ENCODE results near the gene ZNRF3. TPM values are rescaled to one million over a fixed set of nuclear protein-coding genes. Genes with fewer than 3 reads are reported as not detected.

ZNRF3 gene
- total RNA-seq, 1 donor from 2014 or later, result 4.1 TPM

DNA sequence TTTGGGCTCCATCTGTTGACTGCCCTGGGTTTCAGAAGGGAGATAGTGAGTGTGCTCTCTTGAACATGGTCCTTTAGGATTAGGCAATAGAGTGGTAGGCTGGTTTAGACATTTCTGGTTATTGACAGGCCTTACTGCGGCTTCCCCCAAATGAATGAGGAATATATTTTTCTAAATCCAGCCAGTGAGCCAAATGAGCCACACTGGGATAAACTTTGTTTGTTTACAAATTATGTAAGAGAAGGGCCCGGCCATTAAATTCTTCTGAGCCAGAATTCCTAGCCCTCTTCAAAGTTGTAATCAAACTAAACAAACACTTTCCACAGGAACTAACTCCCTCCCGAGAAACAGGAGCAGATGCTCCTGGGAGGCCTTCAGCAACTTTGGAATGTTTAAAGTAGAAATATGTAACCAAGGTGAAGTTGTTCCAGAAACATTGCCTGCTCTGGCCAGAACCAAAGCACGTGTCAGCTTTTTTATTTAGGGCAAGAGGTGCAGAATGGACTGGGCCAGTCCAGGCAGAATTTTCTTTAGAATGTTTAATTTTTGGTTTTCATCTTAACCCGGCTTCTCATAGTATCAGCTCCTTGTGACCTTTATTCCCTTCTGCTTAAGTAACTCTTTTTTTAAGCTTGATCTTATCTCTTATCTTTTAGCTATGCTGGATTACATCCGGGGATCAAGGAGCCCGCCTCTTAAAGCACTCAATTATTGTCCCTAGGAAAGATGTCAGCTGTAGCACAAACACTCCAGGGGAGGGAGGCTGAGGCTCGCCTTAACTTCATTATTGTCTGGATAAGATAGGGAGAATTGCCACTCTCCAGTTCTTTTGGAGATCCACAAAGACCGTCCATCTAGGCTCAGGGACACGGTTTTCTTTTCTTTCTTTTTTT is 28.7 kb downstream of the ZNRF3 start:
- Histone ChIP-seq H3K4me3 (no peak overlapping the region), H3K9me3 (ENCODE audit: low read depth) (no peaks in the 10 kb centered on the region), H3K27ac (no peak overlapping the region), H3K79me2 (ENCODE audit: low read depth) (peaks cover 93% of the 10 kb centered on the region), H3K36me3 (no peaks in the 10 kb centered on the region), H3K4me1 (peaks cover 32% of the 10 kb centered on the region), H3F3A (ENCODE audit: low read depth) (peaks cover 23% of the 10 kb centered on the region), H3K4me2 (peak overlapping the region; percentile 20), H3K27me3 (no peaks in the 10 kb centered on the region), H4K20me1 (ENCODE audit: low read depth) (peaks cover 96% of the 10 kb centered on the region), H2AFZ (replicated peaks) (no peak overlapping the region), H3K9ac (no peak overlapping the region)
- H3K36me3 Mint-ChIP-seq, result peaks cover 32% of the 10 kb centered on the region
- TF ChIP-seq EZH2phosphoT487 (IDR thresholded peaks at IDR 0.05), result no peak
- no peak for TF ChIP-seq EZH2 (IDR thresholded peaks at IDR 0.05)
- TF ChIP-seq, protein P1, sequence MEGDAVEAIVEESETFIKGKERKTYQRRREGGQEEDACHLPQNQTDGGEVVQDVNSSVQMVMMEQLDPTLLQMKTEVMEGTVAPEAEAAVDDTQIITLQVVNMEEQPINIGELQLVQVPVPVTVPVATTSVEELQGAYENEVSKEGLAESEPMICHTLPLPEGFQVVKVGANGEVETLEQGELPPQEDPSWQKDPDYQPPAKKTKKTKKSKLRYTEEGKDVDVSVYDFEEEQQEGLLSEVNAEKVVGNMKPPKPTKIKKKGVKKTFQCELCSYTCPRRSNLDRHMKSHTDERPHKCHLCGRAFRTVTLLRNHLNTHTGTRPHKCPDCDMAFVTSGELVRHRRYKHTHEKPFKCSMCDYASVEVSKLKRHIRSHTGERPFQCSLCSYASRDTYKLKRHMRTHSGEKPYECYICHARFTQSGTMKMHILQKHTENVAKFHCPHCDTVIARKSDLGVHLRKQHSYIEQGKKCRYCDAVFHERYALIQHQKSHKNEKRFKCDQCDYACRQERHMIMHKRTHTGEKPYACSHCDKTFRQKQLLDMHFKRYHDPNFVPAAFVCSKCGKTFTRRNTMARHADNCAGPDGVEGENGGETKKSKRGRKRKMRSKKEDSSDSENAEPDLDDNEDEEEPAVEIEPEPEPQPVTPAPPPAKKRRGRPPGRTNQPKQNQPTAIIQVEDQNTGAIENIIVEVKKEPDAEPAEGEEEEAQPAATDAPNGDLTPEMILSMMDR (IDR thresholded peaks at IDR 0.05), result no peak
- H3K27ac Mint-ChIP-seq, result peak overlapping the region; percentile 83
- no peak for DNase-seq (ENCODE audit: low spot score)
- peaks cover 12% of the 10 kb centered on the region for H3K27me3 Mint-ChIP-seq (ENCODE audit: insufficient read depth, low read depth)
- peaks cover 2% of the 10 kb centered on the region for H3K9me3 Mint-ChIP-seq
- no peak overlapping the region for H3K4me3 Mint-ChIP-seq
- H3K4me1 Mint-ChIP-seq, result peaks cover 86% of the 10 kb centered on the region

DNA sequence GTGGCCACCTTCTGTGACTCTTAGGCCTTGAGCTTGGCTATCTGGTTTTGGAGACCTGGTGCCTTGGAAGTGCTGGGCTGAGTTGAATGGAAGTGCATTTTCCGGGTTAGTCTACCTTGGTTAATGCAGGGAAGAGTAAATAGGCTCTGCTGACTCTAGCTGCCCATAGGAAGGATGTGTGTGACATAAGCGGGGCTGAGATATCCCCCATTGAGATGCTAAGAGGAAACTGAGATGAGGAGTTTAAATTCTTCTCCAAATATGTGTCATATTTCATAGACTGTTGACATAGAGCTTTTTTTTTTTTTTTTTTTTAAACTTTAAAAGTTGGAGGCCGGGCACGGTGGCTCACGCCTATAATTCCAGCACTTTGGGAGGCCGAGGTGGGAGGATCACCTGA is 30.8 kb downstream of the ZNRF3 start:
- Mint-ChIP-seq H3K27me3 (ENCODE audit: insufficient read depth, low read depth) (peaks cover 9% of the 10 kb centered on the region), H3K4me1 (peaks cover 86% of the 10 kb centered on the region), H3K4me3 (no peak overlapping the region), H3K36me3 (peaks cover 25% of the 10 kb centered on the region), H3K27ac (peak overlapping the region; percentile 79), H3K9me3 (peaks cover 2% of the 10 kb centered on the region)
- Histone ChIP-seq H3K9me3 (ENCODE audit: low read depth) (no peaks in the 10 kb centered on the region), H4K20me1 (ENCODE audit: low read depth) (peaks cover 99% of the 10 kb centered on the region), H3K27me3 (no peaks in the 10 kb centered on the region), H3F3A (ENCODE audit: low read depth) (peaks cover 45% of the 10 kb centered on the region), H2AFZ (replicated peaks) (no peak overlapping the region), H3K4me2 (no peak overlapping the region), H3K9ac (no peak overlapping the region), H3K4me3 (no peak overlapping the region), H3K27ac (no peak overlapping the region), H3K4me1 (peaks cover 43% of the 10 kb centered on the region), H3K36me3 (no peaks in the 10 kb centered on the region), H3K79me2 (ENCODE audit: low read depth) (peaks cover 73% of the 10 kb centered on the region)
- TF ChIP-seq, protein P1 (IDR thresholded peaks at IDR 0.05), result no peak
- no peak for TF ChIP-seq EZH2phosphoT487 (IDR thresholded peaks at IDR 0.05)
- TF ChIP-seq EZH2 (IDR thresholded peaks at IDR 0.05), result no peak
- DNase-seq (ENCODE audit: low spot score), result no peak

DNA sequence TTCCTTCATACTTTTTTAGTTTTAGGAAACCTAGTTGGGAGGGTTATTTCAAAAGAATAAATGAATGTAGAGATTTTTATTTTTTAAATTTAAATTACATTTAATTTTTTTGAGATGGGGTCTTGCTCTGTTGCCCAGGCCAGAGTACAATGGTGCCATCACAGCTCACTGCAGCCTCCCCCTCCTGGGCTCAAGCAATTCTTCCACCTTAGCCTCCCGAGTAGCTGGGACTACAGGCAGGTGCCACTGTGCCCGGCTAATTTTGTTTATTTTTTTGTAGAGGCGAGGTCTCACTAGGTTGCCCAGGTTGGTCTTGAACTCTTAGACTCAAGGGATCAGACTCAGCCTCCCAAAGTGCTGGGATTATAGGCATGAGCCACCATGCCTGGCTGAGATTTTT is 32.6 kb downstream of the ZNRF3 start:
- no peak for TF ChIP-seq EZH2 (IDR thresholded peaks at IDR 0.05)
- TF ChIP-seq, protein P1 (IDR thresholded peaks at IDR 0.05), result no peak
- no peak for TF ChIP-seq EZH2phosphoT487 (IDR thresholded peaks at IDR 0.05)
- no peak overlapping the region for H3K27ac ChIP-seq
- H2AFZ ChIP-seq (replicated peaks), result no peak overlapping the region
- Mint-ChIP-seq H3K4me3 (no peak overlapping the region), H3K9me3 (peaks cover 2% of the 10 kb centered on the region), H3K36me3 (peaks cover 19% of the 10 kb centered on the region), H3K4me1 (peaks cover 86% of the 10 kb centered on the region), H3K27me3 (ENCODE audit: insufficient read depth, low read depth) (peaks cover 4% of the 10 kb centered on the region), H3K27ac (peak overlapping the region; percentile 99)
- H3K36me3 ChIP-seq, result no peaks in the 10 kb centered on the region
- H3K4me3 ChIP-seq, result no peak overlapping the region
- peaks cover 57% of the 10 kb centered on the region for H3K4me1 ChIP-seq
- no peak for DNase-seq (ENCODE audit: low spot score)
- no peaks in the 10 kb centered on the region for H3K9me3 ChIP-seq (ENCODE audit: low read depth)
- peaks cover 73% of the 10 kb centered on the region for H3K79me2 ChIP-seq (ENCODE audit: low read depth)
- H4K20me1 ChIP-seq (ENCODE audit: low read depth), result peaks cover 98% of the 10 kb centered on the region
- H3F3A ChIP-seq (ENCODE audit: low read depth), result peaks cover 50% of the 10 kb centered on the region
- no peaks in the 10 kb centered on the region for H3K27me3 ChIP-seq
- peak overlapping the region; percentile 80 for H3K4me2 ChIP-seq
- no peak overlapping the region for H3K9ac ChIP-seq
